Astrocyte of the cerebellum (primary cell): ENCODE measurements around the gene KIFC3.

Source experiments
- DNase-seq: peaks from one replicate; pipeline ENCODE4 v3.0.0-alpha.2; 2011; ENCODE audit warnings: low read depth
- H3K4me3 ChIP-seq: 2 replicates; pipeline ENCODE4 v1.5.1; 2011; ENCODE audit warnings: mild to moderate bottlenecking, low read depth, low read length, moderate library complexity
- in situ Hi-C: cut with HindIII; loops from 2 replicates; pipeline ENCODE4 v1.10.0; 2017; ENCODE audit warnings: low sequenced_read_pairs
- TF ChIP-seq, protein P1 (sequence below): IDR thresholded peaks from 2 replicates; pipeline ENCODE4 v1.5.1; 2012; ENCODE audit warnings: low read length, low read depth, moderate library complexity, mild to moderate bottlenecking; ENCODE audit errors: missing control alignments

KIFC3 gene

DNA sequence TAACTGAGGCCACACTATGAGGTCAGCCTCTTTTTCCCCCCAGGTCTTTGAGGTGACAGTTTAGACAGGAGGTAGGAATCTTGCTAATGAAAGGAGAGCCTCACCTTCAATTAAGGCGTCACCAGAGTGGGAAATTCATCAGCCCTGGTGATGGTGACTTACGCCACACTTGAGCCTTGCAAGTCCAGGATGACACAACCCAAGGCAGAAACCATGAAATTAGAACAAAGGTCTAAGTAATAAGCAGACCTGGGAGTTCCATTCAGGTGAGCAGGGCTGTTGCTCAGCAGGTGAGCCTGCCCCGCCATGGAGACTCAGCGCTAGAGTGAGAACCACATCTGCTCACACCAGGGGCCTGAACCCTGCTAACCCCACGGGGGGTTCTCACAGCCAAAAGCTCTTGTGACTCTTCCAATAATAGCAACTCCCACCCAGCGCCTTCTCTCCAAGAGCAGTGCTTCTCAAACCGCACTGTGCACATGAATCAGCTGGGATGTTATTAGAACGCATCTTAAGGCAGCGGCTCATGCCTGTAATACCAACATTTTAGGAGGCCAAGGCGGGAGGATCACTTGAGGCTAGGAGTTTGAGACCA, 28.7 kb upstream of the KIFC3 start:
- H3K4me3 ChIP-seq = no peak overlapping the region
- in situ Hi-C loops = loop anchor here (5.0 kb wide), 1 partner anchor 41 kb away; no protein-coding TSS in a partner anchor
- no peak for DNase-seq
- TF ChIP-seq, protein P1, sequence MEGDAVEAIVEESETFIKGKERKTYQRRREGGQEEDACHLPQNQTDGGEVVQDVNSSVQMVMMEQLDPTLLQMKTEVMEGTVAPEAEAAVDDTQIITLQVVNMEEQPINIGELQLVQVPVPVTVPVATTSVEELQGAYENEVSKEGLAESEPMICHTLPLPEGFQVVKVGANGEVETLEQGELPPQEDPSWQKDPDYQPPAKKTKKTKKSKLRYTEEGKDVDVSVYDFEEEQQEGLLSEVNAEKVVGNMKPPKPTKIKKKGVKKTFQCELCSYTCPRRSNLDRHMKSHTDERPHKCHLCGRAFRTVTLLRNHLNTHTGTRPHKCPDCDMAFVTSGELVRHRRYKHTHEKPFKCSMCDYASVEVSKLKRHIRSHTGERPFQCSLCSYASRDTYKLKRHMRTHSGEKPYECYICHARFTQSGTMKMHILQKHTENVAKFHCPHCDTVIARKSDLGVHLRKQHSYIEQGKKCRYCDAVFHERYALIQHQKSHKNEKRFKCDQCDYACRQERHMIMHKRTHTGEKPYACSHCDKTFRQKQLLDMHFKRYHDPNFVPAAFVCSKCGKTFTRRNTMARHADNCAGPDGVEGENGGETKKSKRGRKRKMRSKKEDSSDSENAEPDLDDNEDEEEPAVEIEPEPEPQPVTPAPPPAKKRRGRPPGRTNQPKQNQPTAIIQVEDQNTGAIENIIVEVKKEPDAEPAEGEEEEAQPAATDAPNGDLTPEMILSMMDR = no peak

DNA sequence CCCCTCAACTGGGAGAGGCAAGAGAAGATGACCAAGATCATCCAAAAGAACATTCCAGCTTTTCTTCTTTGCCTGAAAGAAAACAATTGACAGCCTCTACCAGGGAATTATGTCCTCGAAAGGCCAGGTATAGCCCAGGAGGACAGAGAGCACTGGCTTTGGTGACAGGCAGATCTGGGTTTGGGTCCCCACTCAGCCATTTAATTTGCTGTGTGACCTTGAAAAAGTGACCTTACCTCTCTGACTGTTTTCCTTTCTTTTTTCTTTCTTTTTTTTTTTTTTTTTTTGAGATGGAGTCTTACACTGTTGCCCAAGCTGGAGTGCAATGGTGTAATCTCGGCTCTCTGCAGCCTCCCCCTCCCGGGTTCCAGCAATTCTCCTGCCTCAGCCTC, 27.7 kb upstream of the KIFC3 start:
- H3K4me3 ChIP-seq = no peak overlapping the region
- TF ChIP-seq, protein P1 = no peak
- no peak for DNase-seq
- in situ Hi-C loops = loop anchor here (5.0 kb wide), 1 partner anchor 42 kb away; no protein-coding TSS in a partner anchor

DNA sequence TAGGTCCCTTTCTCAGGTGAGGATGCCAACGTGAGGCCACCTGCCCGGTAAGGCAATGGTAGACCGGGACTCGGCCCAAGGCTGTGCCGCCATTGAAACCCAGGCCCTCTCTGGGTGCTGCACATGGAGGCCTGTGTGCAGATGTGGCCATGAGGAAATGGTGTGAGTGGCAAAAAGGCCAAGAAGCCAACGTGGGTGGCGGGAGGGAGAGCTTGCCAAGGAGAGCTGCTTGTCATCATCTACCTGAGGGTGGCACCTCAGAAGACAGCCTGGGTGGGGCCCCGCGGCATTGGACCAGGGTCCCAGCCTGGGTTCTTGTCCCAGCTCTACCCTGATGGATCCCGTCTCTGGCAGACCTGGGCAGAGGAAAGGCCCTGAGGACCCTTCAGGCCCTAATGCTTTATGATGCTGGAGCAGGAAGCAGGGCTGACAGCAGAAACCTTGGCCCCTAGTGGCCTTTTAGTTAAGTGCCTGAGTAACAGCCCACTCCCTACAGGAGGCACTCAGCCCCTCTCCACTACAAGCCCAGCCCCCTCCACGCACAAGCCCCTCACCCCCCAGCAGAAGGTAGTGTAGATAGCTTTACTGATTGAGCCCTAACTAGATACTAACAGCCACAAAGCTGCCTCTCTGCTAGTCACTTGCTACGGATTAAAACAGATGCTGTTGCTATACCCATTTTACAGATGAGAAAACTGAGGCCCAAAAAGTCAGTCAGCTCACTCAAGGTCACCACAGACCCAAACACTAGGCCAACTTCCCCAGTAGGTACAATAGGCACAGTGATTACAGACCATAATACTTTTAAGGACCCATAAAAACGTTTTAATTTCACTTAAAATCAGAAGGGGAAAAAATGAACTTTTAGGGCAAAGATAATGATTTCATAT, 26.2 kb upstream of the KIFC3 start:
- in situ Hi-C loops = no loop called here
- TF ChIP-seq, protein P1 = peak; percentile 19

DNA sequence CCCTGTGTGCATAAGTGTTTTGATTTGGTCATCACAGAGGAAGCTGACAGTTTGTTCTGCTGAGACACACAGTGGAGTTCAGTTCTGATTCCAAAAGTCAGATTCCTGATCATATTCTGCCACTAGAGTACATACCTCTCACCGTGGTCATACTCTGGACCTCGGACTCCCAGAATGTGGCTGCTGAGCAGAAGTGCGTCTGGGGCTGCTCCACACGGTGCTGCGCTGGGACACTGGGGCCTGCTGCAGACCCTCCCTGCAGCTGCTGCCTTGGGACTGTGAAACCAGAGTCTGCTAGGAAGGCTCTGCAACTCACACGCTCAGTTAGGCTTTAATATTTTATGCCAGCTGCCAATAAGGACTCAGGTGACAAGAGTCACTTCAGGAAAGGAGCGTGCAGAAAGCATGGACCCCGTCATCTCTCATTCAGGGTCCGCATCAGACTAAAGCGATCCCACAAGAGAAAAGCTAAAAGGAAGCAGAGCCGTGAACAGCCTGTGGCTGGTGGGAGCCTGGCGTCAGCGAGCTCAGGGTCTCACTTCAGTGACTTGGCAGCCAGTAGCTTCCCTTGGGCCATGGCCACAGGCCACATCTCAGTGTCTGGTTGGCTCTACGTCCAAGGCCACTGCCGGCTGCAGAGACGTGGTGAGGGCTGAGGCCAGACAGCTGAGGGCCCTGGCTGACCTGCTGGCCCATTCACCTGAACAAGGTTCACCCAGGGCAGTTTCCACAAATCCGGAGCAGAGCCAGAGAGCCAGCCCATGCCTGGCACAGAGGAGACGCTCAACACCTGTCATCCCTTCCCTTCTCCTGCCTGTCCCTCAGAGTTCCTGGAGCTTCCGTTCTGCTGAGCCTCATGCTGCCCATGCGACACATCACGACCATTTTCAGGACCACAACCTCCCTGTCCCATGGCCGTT, 24.7 kb upstream of the KIFC3 start:
- TF ChIP-seq, protein P1 = no peak
- H3K4me3 ChIP-seq = no peak overlapping the region
- DNase-seq = no peak
- in situ Hi-C loops = no loop called here

More for the DNA sequence above, 26.2 kb upstream of the KIFC3 start:
- no peak for DNase-seq
- no peak overlapping the region for H3K4me3 ChIP-seq

DNA sequence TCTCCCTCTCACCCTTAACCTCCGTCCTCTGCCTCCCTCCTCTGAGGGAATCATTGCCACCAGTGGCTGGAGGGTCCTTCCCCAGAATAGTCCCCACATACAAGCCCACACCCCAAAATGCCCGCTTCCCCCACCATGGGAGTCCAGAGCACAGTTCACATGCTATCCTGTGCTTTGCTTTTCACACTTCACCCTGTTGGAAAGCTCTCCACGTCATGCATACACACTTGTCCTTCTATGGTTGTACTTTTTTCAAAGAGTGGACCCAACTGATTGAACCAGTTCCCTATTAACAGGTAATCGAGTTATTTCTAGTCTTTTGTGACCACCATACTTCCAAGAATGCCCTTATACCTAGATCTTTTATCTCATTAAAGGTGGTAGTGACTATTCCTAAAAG, 23.8 kb upstream of the KIFC3 start:
- DNase-seq = no peak
- TF ChIP-seq, protein P1 = no peak
- in situ Hi-C loops = no loop called here
- no peak overlapping the region for H3K4me3 ChIP-seq
